Measurements from ENCODE around the gene TXNDC5.
"Not testable (repeated sequence)": the region's sequence is repeated elsewhere in the genome, so short reads cannot be mapped to it uniquely, and the experiment has no call there.

Gene TXNDC5

DNA sequence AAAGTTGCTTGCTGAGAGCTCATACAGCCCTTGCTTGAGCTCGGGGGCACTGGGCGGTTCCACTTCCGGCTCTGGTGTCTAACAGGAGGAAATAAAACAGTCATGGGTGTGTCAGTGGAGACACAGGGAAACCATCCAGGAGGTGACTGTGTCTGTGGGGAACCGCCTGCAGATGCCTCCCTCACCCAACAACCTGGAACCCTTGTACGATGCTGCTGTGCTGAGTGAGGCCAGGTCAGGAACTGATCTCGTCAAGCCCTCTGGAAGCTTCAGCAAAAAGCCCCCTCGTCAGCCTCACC lies 15.5 kb downstream of the TXNDC5 start:
- DNase-seq (ENCODE audit: low read depth in 2 of 2), result no peak

DNA sequence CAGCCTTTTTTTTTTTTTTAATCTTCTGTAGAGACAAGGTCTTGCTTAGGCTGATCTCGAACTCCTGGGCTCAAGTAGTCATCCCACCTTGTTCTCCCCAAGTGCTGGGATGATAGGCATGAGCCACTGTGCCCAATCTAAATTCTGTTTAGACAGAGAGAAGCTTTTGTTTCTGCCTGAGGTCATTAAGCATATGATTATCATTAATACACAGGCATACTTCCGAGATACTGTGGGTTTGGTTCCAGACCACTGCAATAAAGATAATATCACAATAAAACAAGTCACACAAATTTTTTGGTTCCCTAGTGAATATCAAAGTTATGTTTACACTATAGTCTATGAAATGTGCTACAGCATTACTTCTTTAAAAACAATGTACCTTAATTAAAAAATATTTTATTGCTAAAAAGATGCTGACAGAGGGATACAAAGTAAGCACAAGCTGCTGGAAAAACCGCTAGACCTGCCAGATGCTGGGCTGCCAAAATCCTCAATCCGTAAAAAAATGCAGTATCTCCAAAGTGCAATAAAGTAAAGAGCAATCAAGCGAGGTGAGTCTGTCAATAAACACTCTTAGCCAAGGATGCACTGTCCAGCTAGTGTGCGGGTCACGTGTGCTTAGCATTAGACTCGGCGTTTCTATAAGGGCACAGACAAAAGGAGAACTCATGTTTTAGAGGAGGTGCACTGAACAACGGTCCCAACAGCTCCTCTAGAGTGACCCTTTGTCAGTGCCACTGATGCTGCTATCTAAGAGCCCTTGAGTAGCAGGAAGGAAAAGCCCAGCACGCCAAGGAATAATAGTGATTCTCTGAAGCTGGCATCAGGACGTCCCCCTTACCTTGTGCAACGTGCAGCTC lies 16.1 kb downstream of the TXNDC5 start:
- no peak for DNase-seq (ENCODE audit: low read depth in 2 of 2)

DNA sequence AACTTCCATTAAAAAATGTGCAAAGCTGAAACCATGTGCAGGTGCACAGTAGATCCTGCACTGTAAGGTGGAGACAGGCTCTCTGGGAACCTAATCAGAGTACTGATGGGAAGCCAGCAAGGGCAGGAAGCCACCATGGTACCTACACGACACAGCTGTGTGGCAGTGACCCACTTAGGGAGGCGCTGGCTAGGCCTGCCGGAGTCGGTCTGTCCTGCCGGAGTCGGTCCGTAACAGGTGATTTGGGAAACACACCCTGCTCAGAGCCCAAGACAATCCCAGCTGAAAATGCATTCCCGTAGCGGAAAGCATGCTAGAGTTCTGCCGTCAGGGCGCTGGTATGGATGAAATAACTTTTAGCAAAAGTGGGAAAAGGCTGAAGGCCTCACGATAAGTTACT lies 17.2 kb downstream of the TXNDC5 start:
- DNase-seq (ENCODE audit: low read depth in 2 of 2), result no peak

DNA sequence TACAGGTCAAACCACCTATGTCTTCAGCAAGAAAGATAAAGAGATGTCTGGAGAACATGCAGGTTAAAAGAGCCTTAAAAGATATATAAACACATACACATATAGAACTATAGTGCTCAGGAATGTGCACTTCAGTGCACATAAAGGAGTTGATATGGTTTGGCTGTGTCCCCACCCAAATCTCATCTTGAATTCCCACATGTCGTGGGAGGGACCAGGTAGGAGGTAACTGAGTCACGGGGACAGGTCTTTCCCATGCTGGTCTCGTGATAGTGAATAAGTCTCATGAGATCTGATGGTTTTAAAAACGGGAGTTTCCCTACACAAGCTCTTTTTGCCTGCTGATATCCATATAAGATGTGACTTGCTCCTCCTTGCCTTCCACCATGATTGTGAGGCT lies 18.2 kb downstream of the TXNDC5 start:
- not testable (repeated sequence) for DNase-seq (ENCODE audit: low read depth in 2 of 2)

DNA sequence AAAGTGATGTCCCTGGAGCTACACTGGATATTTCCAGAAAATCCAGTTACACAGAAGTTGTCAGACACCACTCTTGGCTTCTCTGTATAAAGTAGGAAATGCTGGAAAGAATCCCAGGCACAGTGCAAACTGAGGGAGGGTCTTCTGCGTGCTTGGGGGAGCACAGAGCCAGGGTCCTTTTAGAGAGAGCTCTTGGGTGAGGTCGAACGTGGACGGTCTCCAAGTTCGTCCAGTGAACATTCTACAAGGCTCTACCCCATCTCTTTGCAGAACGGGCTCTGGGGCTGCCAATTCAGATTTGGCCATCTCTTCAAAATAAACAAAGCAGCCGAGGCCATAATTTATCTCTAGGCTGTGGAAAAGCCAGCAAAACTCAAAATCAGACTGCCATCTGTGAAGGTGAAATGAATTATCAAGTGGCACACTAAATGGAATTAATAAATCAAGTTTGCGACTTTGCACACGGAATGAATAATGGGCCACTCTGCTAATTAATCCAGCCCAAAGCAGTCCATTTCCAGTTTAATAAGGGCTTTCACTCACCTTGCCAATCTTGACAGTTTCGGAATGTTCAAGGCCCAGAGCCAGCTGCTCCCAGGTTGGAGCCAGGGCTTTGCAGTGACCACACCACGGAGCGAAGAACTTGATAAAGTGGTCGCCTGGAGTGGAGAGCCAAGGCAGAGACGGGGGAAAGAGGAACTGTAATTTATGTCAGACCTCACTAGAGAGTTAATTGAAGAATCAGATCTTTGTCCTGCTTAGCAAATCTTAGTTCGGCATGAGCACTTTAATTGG lies 19.3 kb downstream of the TXNDC5 start:
- no peak for DNase-seq (ENCODE audit: low read depth in 2 of 2)

DNA sequence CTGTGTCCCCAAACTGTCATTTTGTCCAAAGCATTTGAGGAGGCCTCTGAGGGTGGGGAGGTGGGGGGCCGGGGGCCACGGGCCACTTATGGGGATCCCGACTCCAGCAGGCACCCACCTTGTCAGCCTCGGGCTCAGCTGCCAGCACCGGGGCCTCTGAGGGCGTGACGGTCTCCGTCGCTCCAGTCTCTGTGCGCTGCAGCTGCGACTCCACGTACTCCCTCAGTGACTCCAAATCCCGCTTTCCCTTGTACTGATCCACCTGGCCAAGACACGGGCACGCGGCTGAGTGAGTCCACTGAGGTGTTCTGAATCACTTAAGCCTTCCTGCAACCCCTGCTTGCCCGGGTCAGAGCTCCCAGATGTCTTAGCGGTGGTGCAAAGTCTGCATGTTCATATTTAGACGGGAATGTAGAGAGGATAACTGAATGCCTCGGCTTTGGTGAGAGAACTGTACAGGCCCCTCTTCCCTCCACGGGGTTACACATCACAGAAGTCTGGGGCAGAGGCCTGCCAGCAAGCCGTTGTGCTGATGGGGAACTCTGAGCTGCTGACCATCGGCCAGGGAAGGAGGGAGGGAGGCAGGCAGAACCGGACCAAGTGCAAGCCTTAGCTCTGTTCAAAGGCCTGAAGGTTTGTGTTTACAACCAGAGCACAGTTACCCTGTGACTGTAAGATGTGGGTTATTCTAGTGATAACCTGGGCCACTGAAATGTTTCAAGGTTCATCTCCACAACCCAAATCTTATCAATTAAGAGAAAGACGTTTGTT lies 21.8 kb downstream of the TXNDC5 start:
- DNase-seq (ENCODE audit: low read depth in 2 of 2), result no peak

DNA sequence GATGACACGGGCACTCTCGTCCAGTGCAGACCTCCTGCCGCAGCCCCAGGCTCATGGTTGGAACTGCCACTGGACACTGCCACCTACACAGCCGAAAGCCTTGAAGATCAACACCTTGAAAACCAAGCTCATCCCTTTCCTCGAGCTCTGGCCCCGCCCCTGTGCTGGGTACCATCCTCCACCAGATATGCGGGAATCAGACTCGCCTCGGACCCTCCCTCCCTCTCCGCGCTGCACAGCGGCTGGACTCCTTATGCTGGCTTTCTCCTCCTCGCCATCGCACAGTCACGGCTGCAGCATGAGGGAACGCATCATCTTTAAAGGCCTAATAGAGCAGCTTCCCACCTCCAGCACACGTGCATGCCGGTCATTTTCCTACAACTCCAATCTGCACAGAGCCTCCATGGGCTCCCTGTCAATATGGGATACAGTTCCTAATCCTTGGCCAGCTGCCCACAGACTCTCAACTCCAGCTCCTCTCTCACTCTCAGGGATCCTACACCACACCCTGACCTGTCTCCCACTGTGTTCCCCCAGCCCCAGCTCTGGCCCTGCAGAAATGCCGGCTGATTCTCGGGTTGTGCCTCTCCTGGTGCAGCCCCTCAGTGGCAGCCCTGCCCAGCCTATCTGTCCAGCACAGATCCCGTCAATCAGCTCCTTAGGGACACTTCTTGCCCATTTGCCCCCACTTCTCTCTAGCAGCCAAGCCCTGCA lies 23.2 kb downstream of the TXNDC5 start:
- no peak for DNase-seq (ENCODE audit: low read depth in 2 of 2)

DNA sequence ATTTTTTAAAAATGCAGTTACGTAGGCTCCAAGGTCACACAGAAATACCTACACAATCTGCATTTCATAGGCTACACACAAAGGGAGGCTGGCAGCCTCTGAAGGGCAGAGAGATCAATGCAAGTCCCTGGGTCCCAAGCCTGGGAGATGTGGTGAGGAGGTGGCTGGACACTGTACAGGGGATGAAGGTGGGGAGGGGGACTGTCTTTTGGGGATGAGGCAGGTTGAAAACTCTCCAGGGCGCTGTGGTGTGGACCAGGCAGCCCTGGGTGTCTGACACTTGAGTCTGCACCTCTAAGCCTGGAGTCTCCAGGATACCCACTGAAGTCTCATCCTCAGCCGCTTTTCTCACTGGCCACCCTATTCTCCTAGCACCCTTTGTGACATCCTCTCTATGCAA lies 24.5 kb downstream of the TXNDC5 start:
- DNase-seq (ENCODE audit: low read depth in 2 of 2), result no peak

DNA sequence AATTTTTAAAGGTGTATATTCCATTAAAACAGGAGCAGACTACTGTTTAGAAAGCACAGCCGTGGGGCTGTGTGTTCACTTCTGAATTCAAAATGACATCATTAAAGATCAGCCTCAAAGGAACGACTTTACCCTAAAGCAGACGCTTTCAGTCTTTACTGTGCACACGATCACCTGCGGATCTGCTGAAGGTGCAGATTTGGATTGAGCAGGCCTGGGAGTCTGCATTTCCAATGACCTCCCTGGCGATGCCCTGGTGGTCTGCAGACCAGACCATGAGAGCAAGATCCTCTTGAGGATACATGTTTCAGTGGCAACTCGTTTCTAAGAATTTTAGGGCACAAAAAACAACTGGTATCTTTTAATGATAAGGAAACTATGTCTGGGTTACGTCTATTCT lies 27.2 kb downstream of the TXNDC5 start:
- DNase-seq (ENCODE audit: low read depth in 2 of 2), result no peak

DNA sequence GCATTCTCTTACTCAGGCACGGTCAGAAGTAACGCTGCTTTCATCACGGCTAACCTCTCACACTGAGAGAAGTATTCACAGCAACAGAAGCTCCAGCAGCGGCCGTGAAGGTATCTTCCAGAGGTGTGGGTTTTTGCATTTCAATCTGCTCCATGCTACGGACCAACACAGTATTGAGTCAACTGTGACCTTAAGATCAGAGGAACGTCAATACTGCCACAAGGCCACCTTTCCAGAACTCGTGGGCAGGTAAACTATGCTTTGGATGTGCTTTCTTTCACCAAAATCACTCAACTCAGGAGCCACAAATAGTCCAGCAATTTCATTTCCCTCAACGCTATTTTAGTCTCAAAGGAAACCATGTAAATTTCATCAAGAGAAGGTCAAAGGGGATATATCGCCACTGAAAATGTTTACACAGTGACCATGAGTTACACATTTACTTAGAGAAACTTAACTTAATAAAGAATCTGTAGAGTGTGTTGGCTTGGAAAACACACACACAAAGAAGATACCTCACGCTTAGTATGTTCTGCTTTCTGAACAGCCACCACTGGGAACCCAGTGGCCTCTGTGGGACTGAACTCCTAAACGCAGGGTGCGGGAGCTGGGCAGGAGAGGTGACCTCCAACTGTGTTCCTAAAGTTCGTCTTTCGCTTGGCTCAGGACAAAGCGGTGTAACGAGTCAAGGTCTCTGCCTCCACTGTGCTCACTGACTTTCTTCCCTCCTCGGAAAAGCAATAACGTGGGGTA lies 27.9 kb downstream of the TXNDC5 start:
- DNase-seq (ENCODE audit: low read depth in 2 of 2), result no peak

DNA sequence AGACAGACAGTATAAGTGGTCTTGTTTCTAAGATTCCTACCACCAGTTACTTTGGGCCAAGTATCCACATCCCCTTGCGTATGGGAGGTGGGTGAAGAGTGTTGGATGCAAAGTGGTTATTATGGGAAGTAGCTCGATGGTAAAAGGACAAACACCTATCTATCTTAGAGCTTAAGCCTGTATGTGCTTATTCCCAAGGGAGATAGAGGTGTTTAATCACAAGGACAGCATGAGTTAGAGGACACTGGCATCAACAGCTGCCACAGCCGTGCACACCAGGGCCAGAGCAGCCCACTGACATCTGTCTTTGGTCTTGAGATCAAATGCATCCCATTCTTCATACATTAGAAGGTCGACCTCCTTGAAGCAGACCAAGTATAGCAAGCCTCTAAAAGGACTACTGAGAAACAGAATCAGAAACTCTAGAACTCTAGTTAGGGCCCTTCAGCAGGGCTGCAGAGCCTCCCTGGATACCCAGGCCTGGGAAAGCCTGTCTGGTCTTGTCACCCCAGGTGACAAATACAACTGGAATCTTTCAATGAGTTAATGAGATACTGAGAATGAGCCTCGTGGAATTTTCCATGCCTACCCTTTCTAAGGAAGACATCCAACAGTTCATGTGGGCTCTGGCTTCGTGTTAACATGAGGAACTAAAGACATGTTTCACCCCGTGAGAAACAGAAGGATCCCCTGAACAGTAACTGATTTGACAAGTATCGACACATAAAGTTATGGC lies 28.7 kb downstream of the TXNDC5 start:
- no peak for DNase-seq (ENCODE audit: low read depth in 2 of 2)

DNA sequence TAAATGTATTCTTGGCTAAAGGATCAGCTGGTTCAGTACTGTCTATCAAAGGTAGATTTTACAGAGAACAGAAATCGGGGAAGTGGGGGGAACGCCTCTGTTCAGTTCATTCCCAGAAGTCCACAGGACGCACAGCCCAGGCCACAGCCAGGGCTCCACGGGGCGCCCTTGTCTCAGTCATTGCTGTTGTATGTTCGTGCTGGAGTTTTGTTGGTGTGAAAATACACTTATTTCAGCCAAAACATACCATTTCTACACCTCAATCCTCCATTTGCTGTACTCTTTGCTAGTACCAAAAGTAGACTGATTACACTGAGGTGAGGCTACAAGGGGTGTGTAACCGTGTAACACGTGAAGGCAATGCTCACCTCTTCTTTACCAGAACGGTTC lies 29.9 kb downstream of the TXNDC5 start:
- no peak for DNase-seq (ENCODE audit: low read depth in 2 of 2)

DNA sequence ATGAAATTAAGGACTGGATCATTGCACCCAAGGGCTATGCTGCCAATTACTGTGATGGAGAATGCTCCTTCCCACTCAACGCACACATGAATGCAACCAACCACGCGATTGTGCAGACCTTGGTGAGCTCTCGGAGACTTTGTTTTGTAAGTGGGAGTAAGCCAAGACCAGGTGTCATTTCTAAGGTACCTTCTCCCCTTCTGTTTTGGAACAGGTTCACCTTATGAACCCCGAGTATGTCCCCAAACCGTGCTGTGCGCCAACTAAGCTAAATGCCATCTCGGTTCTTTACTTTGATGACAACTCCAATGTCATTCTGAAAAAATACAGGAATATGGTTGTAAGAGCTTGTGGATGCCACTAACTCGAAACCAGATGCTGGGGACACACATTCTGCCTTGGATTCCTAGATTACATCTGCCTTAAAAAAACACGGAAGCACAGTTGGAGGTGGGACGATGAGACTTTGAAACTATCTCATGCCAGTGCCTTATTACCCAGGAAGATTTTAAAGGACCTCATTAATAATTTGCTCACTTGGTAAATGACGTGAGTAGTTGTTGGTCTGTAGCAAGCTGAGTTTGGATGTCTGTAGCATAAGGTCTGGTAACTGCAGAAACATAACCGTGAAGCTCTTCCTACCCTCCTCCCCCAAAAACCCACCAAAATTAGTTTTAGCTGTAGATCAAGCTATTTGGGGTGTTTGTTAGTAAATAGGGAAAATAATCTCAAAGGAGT lies 30.4 kb downstream of the TXNDC5 start:
- DNase-seq (ENCODE audit: low read depth in 2 of 2), result no peak

DNA sequence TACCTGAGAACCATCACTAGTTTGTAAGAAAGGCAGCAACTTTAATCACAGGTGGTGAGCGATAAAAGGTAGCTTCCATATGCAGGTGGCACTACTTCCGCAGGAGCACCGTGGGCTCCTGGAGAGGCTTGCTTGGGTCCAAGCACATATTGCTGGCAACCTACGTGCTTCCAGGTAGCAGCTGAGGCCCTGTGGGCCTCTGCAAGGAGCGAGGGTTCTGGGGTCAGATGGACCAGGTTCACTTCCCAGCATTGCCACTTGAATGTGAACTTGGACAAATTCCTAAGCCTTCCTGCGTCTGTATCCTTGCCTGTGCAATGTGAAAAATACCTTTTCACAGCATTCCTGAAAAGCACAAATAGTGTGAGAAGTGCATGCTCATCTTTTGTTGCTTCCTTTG lies 31.0 kb downstream of the TXNDC5 start:
- no peak for DNase-seq (ENCODE audit: low read depth in 2 of 2)

DNA sequence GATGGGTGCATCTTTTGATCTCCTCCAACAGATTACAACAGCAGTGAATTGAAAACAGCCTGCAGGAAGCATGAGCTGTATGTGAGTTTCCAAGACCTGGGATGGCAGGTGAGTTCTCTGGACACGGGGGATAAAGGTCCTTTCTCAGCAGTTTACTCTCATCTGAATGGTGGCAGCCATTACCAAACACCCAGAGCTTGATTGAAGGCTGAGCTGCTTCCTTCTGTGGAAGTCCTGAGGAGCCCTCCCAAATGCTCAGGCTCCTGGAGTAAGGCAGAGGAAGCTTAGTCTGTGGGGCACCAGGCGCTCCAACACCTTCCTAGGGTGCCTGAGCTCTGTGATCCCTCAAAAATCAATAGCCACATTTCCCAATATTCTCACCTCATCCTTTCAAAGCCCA lies 31.5 kb downstream of the TXNDC5 start:
- DNase-seq (ENCODE audit: low read depth in 2 of 2), result no peak

DNA sequence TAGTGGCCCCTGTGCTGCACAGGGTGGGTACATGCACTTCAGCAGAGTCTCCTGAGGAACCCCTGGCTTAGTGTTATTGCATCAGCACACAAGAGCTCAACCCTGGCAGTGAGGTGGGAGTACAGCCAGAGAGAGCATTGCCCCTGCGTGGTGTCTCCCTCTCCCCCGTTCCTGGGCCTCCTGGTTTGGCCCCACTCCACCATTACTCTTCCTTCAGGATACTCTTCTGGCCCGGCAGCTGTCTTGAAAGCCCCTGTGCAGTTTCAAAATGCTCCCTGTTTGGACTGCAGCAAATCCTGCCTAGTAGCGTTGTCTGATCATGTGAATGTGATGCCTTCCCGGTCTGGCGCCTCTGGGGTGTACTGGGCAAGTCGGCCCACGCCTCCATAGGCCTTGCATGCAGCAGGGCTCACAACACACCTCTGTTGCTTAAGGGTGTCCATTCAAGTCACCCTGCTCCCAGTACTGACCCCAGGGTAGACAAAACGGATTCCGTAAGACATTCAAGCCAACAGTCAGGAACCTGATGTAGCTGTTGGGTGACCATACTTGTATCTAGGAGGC lies 32.1 kb downstream of the TXNDC5 start:
- no peak for DNase-seq (ENCODE audit: low read depth in 2 of 2)

DNA sequence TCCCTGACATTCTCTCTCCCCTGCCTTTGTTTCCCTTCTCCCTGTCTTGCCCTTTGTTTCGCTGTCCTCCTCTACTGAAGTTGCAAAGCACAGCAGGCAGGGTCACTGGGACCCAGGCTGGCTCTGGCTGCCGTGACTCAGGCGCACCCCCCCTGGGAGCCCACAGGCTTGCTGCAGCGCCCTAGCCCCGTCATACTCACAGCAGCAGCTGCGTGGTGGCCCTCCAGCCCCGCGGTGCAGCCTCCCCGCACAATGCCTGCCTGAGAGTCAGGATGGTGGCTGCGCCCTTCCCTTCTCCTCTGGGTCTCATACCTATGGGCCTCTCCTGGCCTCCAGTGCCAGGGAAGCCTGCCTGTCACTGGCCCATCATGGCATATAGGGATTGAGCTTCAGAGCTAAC lies 41.7 kb downstream of the TXNDC5 start:
- DNase-seq (ENCODE audit: low read depth in 2 of 2), result no peak

DNA sequence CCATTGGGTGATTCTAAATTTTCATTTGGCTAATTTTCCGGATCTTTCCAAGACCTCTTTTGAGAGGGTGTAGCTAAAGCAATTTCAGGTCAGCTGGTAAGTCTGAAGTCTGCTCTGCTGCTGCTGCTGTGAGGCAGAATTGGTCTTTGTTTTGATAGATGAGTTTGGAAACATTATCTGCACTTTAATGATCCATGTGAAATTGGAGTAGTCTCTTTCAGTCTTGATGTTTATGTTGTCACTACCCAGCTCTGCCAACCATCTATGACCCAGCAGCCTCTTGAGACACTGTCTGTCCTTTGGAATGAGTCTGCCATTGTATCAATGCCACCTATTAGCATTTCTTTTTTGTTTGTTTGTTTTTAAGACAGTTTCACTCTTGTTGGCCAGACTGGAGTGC lies 44.1 kb downstream of the TXNDC5 start:
- no peak for DNase-seq (ENCODE audit: low read depth in 2 of 2)

DNA sequence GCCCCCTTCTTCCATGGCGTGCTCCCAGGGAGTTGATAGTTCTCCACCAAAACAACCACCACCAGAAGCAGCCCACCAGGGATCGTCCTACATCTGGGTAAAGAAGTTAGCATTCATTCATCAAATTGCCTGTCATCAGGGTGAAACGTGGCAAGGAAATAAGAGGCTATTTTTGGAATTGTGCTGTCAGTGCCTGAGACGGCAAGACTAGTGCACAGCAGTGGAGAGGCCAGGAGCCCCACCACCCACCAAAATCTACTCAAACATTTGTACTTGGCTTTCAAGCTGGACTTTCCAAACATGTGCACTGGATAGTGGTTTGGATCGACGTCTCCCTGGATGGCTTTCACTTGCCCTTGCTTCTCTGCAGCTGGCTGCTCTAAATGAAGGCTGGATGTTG lies 44.8 kb downstream of the TXNDC5 start:
- no peak for DNase-seq (ENCODE audit: low read depth in 2 of 2)

DNA sequence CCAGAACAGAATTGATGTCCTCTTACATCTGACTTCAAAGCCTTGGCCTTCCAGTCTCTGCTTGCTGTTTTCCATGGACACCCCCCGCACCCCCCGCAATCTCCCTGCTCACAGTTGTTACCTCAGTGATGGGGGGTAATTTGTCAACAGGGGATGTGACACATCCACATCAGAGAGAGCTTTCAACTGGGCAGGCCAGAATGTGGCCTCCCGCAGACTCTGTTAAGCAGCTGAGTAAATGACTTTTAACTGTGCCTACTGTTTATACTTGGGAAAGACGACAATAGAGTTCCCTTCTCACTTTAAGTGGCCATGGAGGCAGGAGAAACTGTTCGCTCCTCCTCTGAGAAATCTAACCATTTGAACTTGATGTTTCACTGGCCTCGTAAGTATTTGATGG lies 51.0 kb downstream of the TXNDC5 start:
- no peak for DNase-seq (ENCODE audit: low read depth in 2 of 2)
